Parathyroid adenoma (tissue), 2 donors: ENCODE data around the gene QSOX1.

Experiments
- H2AFZ ChIP-seq: fragments of 300-600 bp; sonication (generic); one replicate; pipeline ENCODE4 v1.7.0; 2017; ENCODE audit warnings: antibody characterized with exemption, mild to moderate bottlenecking
- H3K27ac ChIP-seq: fragments of 300-600 bp; sonication (generic); one replicate; pipeline ENCODE4 v1.7.0; 2017
- H3K27me3 ChIP-seq: fragments of 300-600 bp; sonication (generic); one replicate; pipeline ENCODE4 v1.7.0; 2017; ENCODE audit warnings: low read length; ENCODE audit not compliant: control insufficient read depth, insufficient read depth
- H3K36me3 ChIP-seq: fragments of 300-600 bp; sonication (generic); one replicate; pipeline ENCODE4 v1.7.0; 2017; ENCODE audit warnings: low read length; ENCODE audit not compliant: control insufficient read depth, insufficient read depth
- H3K4me1 ChIP-seq: fragments of 300-600 bp; sonication (generic); one replicate; pipeline ENCODE4 v1.7.0; 2017; ENCODE audit warnings: control low read depth
- H3K4me2 ChIP-seq: fragments of 300-600 bp; sonication (generic); one replicate; pipeline ENCODE4 v1.7.0; 2017; ENCODE audit warnings: low read length
- H3K4me3 ChIP-seq: fragments of 300-600 bp; sonication (generic); one replicate; pipeline ENCODE4 v1.7.0; 2017; ENCODE audit warnings: low read depth, low read length
- H3K79me2 ChIP-seq: fragments of 300-600 bp; sonication (generic); one replicate; pipeline ENCODE4 v1.7.0; 2017; ENCODE audit warnings: control low read depth
- H3K9ac ChIP-seq: fragments of 300-600 bp; sonication (generic); one replicate; pipeline ENCODE4 v1.7.0; 2017; ENCODE audit warnings: mild to moderate bottlenecking
- H3K9me3 ChIP-seq: fragments of 300-600 bp; sonication (generic); one replicate; pipeline ENCODE4 v1.7.0; 2017; ENCODE audit warnings: low read length; ENCODE audit not compliant: control insufficient read depth
- TF ChIP-seq, protein P1 (sequence below): fragments of 300-600 bp; sonication (generic); IDR thresholded peaks from one replicate; pipeline ENCODE4 v1.7.0; 2017; ENCODE audit warnings: antibody characterized with exemption, mild to moderate bottlenecking
- donor health status: primary hyperparathyroidism.

Gene QSOX1

DNA sequence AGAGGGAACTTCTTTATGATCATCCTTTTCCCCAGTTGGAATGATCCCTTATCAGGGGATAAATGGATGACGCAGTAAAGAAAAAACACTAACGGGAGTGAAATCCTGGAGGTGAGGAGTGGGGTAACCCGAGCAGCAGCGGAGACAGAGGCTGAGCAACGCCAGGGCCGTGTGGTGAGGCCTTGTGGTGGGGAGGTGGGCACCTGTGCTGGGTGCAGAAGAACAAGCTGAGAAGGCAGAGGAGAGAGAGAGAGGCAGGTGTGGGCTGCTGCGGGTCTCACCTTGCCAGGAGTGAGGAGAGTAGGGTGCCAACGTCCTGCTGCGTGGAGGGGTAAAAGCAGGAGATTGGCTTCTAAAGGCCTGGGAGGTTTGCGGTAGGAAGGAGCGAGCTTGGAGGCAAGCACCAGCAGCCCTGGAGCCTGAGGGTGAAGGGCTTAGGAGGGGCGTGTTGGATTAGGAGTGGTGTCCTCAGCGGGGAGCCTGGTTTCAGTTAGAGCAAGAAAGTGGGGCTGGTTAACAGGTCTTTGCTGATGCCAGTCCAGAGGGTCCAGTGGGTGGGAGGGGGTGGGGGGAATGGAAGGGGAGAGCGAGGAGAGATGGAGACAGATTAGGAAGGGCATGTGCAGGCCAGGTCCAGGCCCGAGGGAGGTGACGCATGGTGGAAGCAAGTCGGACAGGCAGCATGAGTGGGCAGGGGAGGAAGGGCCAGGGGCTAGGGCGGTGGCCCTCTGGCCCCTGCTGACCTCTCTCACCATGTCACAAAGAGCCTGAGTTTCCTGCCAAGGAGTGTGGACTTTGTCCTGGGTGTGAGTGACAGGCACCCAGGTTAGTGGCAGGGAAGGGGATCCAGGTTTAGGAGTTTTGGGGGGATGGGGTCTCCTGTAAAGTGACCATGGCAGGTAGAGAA lies 38.7 kb downstream of the QSOX1 start:
- Histone ChIP-seq H3K9me3 (no peaks in the 10 kb centered on the region), H3K27ac (no peak overlapping the region), H3K4me2 (no peak overlapping the region), H3K4me3 (no peak overlapping the region), H2AFZ (no peak overlapping the region), H3K9ac (no peak overlapping the region), H3K36me3 (no peaks in the 10 kb centered on the region), H3K27me3 (no peaks in the 10 kb centered on the region), H3K4me1 (no peaks in the 10 kb centered on the region), H3K79me2 (no peaks in the 10 kb centered on the region)
- TF ChIP-seq, protein P1, sequence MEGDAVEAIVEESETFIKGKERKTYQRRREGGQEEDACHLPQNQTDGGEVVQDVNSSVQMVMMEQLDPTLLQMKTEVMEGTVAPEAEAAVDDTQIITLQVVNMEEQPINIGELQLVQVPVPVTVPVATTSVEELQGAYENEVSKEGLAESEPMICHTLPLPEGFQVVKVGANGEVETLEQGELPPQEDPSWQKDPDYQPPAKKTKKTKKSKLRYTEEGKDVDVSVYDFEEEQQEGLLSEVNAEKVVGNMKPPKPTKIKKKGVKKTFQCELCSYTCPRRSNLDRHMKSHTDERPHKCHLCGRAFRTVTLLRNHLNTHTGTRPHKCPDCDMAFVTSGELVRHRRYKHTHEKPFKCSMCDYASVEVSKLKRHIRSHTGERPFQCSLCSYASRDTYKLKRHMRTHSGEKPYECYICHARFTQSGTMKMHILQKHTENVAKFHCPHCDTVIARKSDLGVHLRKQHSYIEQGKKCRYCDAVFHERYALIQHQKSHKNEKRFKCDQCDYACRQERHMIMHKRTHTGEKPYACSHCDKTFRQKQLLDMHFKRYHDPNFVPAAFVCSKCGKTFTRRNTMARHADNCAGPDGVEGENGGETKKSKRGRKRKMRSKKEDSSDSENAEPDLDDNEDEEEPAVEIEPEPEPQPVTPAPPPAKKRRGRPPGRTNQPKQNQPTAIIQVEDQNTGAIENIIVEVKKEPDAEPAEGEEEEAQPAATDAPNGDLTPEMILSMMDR: no peak

DNA sequence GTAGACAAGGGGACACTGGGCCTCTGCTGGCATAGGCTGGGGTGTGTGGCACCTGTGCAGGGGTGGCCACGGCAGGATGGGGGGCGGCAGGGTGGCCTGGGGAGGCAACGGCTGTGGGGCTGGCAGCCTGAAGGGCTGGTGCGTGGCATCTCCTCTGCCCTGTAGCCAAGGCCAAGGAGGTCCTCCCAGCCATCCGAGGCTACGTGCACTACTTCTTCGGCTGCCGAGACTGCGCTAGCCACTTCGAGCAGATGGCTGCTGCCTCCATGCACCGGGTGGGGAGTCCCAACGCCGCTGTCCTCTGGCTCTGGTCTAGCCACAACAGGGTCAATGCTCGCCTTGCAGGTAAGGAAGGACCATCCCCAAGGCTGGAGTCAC lies 39.4 kb downstream of the QSOX1 start:
- H3K4me1 ChIP-seq: no peaks in the 10 kb centered on the region
- H2AFZ ChIP-seq: no peak overlapping the region
- TF ChIP-seq, protein P1: no peak
- no peaks in the 10 kb centered on the region for H3K9me3 ChIP-seq
- no peaks in the 10 kb centered on the region for H3K36me3 ChIP-seq
- H3K27me3 ChIP-seq: no peaks in the 10 kb centered on the region
- no peak overlapping the region for H3K27ac ChIP-seq
- no peaks in the 10 kb centered on the region for H3K79me2 ChIP-seq
- no peak overlapping the region for H3K4me2 ChIP-seq
- H3K9ac ChIP-seq: no peak overlapping the region
- no peak overlapping the region for H3K4me3 ChIP-seq

DNA sequence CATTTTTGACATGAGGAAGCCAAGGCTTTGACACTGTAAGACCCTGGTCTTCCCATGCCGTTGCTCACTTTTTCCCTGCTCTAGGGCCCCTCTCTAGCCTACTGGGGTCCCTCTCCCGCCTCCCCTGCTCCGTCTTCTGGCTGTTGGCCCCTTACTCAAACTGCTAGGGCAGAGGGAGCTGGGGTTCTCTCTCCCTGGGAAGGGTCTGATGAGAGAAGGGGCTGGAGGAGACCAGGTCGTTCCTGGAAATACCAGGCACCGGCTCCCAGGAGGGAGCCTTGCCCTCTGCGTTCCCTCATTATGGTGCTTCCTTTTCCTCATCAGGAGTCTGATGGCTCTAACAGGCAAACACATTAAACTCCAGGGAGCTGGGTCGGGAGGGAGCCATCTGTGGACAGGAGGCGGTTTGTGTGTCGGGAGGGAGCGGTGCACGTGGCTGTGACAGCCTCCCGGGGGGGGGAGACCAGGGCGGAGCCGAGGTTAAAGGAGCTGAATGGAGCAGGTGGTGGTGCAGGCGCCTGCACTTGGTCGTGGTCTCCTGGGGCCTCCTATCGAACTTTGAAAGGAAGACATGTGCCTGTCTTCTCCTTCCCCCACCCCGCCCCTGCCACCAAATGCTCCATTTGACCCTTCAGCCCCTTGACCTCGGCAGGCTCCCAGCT lies 40.0 kb downstream of the QSOX1 start:
- no peaks in the 10 kb centered on the region for H3K27me3 ChIP-seq
- TF ChIP-seq, protein P1: no peak
- no peak overlapping the region for H3K27ac ChIP-seq
- H3K4me2 ChIP-seq: no peak overlapping the region
- H3K4me1 ChIP-seq: no peaks in the 10 kb centered on the region
- H3K36me3 ChIP-seq: no peaks in the 10 kb centered on the region
- H3K9ac ChIP-seq: no peak overlapping the region
- H3K9me3 ChIP-seq: no peaks in the 10 kb centered on the region
- H3K79me2 ChIP-seq: no peaks in the 10 kb centered on the region
- no peak overlapping the region for H2AFZ ChIP-seq
- no peak overlapping the region for H3K4me3 ChIP-seq

DNA sequence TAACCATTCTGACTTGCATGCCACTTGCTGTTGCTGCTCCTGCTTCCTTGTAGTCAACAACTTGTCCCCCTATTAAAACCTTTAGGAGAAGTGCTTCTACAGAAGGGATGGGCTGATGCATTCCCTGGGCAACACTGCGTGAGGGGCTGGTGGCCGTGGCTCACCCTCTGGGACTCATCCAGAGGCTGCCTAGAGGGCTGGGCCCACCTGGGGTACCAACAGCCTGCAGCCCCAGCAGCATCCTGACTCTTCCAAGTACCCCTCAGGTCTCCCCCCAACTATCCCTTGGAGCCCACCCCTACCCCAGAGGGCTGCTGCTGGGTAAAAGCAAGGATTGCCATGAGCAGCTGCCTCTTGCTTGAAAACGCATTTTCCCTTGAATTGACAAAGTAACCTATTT lies 40.7 kb downstream of the QSOX1 start:
- Histone ChIP-seq H3K4me1 (no peaks in the 10 kb centered on the region), H3K9ac (no peak overlapping the region), H3K36me3 (no peaks in the 10 kb centered on the region), H3K27me3 (no peaks in the 10 kb centered on the region), H3K4me2 (no peak overlapping the region), H2AFZ (no peak overlapping the region), H3K27ac (no peak overlapping the region), H3K9me3 (no peaks in the 10 kb centered on the region), H3K79me2 (no peaks in the 10 kb centered on the region), H3K4me3 (no peak overlapping the region)
- TF ChIP-seq, protein P1: no peak
